Activated naive CD8-positive, alpha-beta T cell (primary cell): ENCODE measurements around the gene ASAP3.
"Not testable (repeated sequence)": the region's sequence is repeated elsewhere in the genome, so short reads cannot be mapped to it uniquely, and the experiment has no call there.

Experiments
- H3K27ac Mint-ChIP-seq: one replicate; pipeline ENCODE4 v1.8.0; 2021; ENCODE audit warnings: mixed read lengths
- H3K27me3 Mint-ChIP-seq: one replicate; pipeline ENCODE4 v1.8.0; 2021; ENCODE audit warnings: mixed read lengths
- H3K36me3 Mint-ChIP-seq: one replicate; pipeline ENCODE4 v1.8.0; 2021; ENCODE audit warnings: mixed read lengths
- H3K4me1 Mint-ChIP-seq: one replicate; pipeline ENCODE4 v1.8.0; 2021; ENCODE audit warnings: low read depth, mixed read lengths
- H3K4me3 Mint-ChIP-seq: one replicate; pipeline ENCODE4 v1.8.0; 2021; ENCODE audit warnings: mild to moderate bottlenecking, mixed read lengths
- H3K9me3 Mint-ChIP-seq: one replicate; pipeline ENCODE4 v1.8.0; 2021; ENCODE audit warnings: low read depth, mixed read lengths

ASAP3 gene

DNA sequence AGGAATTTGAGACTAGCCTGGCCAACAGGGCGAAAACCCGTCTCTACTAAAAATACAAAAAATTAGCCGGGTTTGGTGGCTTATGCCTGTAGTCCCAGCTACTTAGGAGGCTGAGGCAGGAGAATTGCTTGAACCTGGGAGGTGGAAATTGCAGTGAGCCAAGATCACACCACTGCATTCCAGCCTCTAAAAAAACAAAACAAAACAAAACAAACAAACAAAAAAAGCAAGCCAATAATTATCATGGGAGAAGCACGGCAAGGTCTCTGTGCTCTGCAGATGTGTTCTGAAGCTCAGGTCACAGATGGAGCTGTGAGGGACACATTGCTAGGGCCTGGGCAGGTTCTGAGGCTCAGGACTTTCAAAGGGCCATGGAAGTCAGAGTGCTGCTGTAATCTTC lies 103.7 kb downstream of the ASAP3 start:
- H3K27me3 Mint-ChIP-seq, H3K4me3 Mint-ChIP-seq, H3K36me3 Mint-ChIP-seq, H3K4me1 Mint-ChIP-seq, H3K27ac Mint-ChIP-seq, H3K9me3 Mint-ChIP-seq: not testable (repeated sequence)
